Measurements from ENCODE around the gene RNPS1. TPM values are rescaled to one million over a fixed set of nuclear protein-coding genes. Genes with fewer than 3 reads are reported as not detected.

Gene RNPS1
- total RNA-seq, 1 experiment from 2014 or later = 250 TPM

DNA sequence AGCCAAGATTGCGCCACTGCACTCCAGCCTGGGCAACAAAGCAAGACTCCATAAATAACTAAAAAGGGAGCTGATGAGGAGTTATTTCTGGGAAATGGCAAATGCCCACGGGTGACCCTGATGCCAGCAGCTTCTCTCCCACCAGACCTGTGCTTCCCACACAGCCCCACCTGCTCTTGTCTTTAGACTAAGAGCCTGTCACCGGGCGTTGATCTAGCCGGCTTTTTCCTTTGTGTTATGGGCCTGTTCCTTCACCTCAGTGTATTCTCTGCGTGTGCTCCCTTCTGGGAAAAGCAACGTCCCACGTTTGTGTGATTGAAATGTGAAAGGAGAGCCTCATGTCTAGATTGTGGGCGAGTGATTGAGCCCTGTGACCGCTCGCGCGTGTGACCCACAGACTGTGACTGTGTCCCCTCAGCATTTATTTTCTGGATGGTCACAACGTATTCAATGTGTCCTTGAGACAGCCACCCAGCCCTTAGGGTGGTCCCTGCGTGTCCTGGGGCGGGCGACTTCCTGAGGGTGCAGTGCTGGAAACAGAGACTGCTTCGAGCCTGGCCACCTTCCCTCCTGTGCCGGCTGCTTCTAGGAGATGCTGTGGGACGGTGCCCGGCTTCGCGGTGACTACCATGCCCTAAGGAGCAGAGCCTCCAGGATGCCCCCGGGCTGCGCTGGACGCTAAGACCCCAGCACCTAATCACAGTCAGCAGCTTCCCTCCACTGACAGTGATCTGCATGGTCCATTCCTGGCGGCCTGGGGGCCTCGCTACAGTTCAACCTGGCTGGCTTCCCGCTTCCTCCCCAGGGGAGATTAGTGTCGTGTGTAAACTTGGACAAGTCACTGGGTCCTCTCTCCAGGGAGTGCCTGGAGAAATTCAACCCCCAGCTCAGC, 7.8 kb upstream of the RNPS1 start:
- DNase-seq = no peak
- Histone ChIP-seq H3K9me2 (ENCODE audit: insufficient read depth) (no peaks in the 10 kb centered on the region), H3K4me3 (no peak overlapping the region), H3K4me1 (replicated peaks; ENCODE audit: insufficient read depth) (no peaks in the 10 kb centered on the region), H3K27me3 (ENCODE audit: insufficient read depth, low read depth) (peaks cover 33% of the 10 kb centered on the region), H3K9me3 (ENCODE audit: insufficient read depth, low read depth) (no peaks in the 10 kb centered on the region), H4K20me1 (ENCODE audit: insufficient read depth) (peaks cover 3% of the 10 kb centered on the region; the same call in 1 of the 2 replicates), H3K27ac (no peak overlapping the region), H3F3A (ENCODE audit: insufficient read depth, low read depth) (no peaks in the 10 kb centered on the region), H3K79me2 (ENCODE audit: low read depth) (no peaks in the 10 kb centered on the region), H3K36me3 (ENCODE audit: low read depth) (no peaks in the 10 kb centered on the region), H3K4me2 (no peak overlapping the region), H2AFZ (no peak overlapping the region)
- TF ChIP-seq EZH2 (IDR thresholded peaks at IDR 0.05; ENCODE audit: low read depth) (no peak), CTCF (conservative IDR thresholded peaks at IDR 0.05) (no peak)
- intact Hi-C loops (cut with micrococcal nuclease; ENCODE audit: unreplicated experiment) = no loop called here
- BruUV-seq (replicated peaks) = no TSS peak
- POLR2A ChIA-PET (ENCODE audit: unreplicated experiment) = interaction anchor here (0.6 kb wide), 1 partner anchor 208 kb away, joined by 5 read pairs; no protein-coding TSS in a partner anchor
- CTCF ChIA-PET = interaction anchor here (0.6 kb wide), 1 partner anchor 825 kb away, joined by 3 read pairs; no protein-coding TSS in a partner anchor

DNA sequence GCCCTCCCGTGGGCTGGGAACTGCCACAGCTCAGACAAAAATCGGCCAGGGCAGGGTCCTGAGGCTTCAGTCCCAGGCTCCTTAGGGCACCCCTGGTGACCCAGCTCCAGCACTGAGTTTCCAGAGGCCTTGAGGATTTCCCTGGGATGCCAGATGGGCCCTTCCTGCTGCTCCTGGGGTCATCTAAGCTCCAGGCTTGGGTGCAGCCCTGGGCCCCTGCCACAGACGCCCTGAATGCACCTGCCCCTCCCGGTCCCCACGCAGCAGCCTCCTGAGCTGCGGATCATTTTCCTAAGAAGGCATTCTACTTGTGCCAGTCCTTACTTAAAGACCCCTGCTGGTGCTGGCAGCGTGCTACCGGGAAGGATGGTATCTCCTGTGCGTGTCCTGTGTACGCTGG, 6.0 kb upstream of the RNPS1 start:
- peaks cover 15% of the 10 kb centered on the region; the same call in 1 of the 2 replicates for H3K27me3 ChIP-seq (ENCODE audit: insufficient read depth, low read depth)
- H3K36me3 ChIP-seq (ENCODE audit: low read depth) = no peaks in the 10 kb centered on the region
- TF ChIP-seq EZH2 (IDR thresholded peaks at IDR 0.05; ENCODE audit: low read depth) = no peak
- TF ChIP-seq CTCF (conservative IDR thresholded peaks at IDR 0.05) = no peak
- H3K4me1 ChIP-seq (replicated peaks; ENCODE audit: insufficient read depth) = no peaks in the 10 kb centered on the region
- POLR2A ChIA-PET (ENCODE audit: unreplicated experiment) = no interaction called here
- H3K79me2 ChIP-seq (ENCODE audit: low read depth) = peaks cover 8% of the 10 kb centered on the region
- intact Hi-C loops (cut with micrococcal nuclease; ENCODE audit: unreplicated experiment) = no loop called here
- no peak overlapping the region for H3K27ac ChIP-seq
- BruUV-seq (replicated peaks) = no TSS peak
- H3K9me3 ChIP-seq (ENCODE audit: insufficient read depth, low read depth) = no peaks in the 10 kb centered on the region
- CTCF ChIA-PET = no interaction called here
- H3K4me2 ChIP-seq = no peak overlapping the region
- H3K4me3 ChIP-seq = no peak overlapping the region
- DNase-seq = no peak
- no peak overlapping the region for H2AFZ ChIP-seq
- peaks cover 3% of the 10 kb centered on the region; the same call in 1 of the 2 replicates for H4K20me1 ChIP-seq (ENCODE audit: insufficient read depth)
- H3F3A ChIP-seq (ENCODE audit: insufficient read depth, low read depth) = no peaks in the 10 kb centered on the region
- H3K9me2 ChIP-seq (ENCODE audit: insufficient read depth) = no peaks in the 10 kb centered on the region

DNA sequence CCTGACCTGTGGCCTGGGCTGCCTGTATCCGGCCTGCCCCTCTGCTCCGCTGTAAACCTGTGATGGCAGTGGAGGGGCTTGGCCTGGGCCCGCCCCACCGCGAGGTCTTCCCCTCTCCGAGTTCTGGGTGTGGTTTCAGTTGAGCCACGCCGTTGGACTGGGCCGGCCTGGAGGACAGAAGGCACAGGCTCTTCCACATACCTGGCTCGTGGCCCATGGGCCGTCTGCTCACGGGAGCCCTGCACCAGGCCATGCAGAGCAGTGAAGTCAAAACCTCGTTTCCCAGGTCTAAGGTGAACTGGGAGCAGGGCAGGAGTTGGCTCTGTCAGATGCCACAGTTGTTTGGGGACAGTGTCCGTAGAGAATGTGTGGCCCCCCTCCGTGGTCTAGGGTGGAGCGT, 5.6 kb upstream of the RNPS1 start:
- BruUV-seq (replicated peaks) = no TSS peak
- H3K27ac ChIP-seq = no peak overlapping the region
- no peak overlapping the region for H3K4me3 ChIP-seq
- H3K4me1 ChIP-seq (replicated peaks; ENCODE audit: insufficient read depth) = no peaks in the 10 kb centered on the region
- no peak for TF ChIP-seq EZH2 (IDR thresholded peaks at IDR 0.05; ENCODE audit: low read depth)
- no peak for TF ChIP-seq CTCF (conservative IDR thresholded peaks at IDR 0.05)
- intact Hi-C loops (cut with micrococcal nuclease; ENCODE audit: unreplicated experiment) = no loop called here
- H3K79me2 ChIP-seq (ENCODE audit: low read depth) = peaks cover 8% of the 10 kb centered on the region
- CTCF ChIA-PET = no interaction called here
- POLR2A ChIA-PET (ENCODE audit: unreplicated experiment) = no interaction called here
- peaks cover 11% of the 10 kb centered on the region; the same call in 1 of the 2 replicates for H3K27me3 ChIP-seq (ENCODE audit: insufficient read depth, low read depth)
- H3K4me2 ChIP-seq = no peak overlapping the region
- H3K9me2 ChIP-seq (ENCODE audit: insufficient read depth) = no peaks in the 10 kb centered on the region
- no peaks in the 10 kb centered on the region for H3K9me3 ChIP-seq (ENCODE audit: insufficient read depth, low read depth)
- no peaks in the 10 kb centered on the region for H3K36me3 ChIP-seq (ENCODE audit: low read depth)
- no peak for DNase-seq
- H3F3A ChIP-seq (ENCODE audit: insufficient read depth, low read depth) = no peaks in the 10 kb centered on the region
- no peak overlapping the region for H2AFZ ChIP-seq
- H4K20me1 ChIP-seq (ENCODE audit: insufficient read depth) = peaks cover 3% of the 10 kb centered on the region; the same call in 1 of the 2 replicates

Data from PC-9 (cell line).